GM21367 (cell line): ENCODE measurements around the gene MTHFD1L.
"Not testable (repeated sequence)": the region's sequence is repeated elsewhere in the genome, so short reads cannot be mapped to it uniquely, and the experiment has no call there.

Experiments
- ATAC-seq: cut with Tn5 transposase; IDR thresholded peaks from one replicate; pipeline ENCODE4 v1.9.1; 2021; ENCODE audit not compliant: unreplicated experiment

The MTHFD1L gene

DNA sequence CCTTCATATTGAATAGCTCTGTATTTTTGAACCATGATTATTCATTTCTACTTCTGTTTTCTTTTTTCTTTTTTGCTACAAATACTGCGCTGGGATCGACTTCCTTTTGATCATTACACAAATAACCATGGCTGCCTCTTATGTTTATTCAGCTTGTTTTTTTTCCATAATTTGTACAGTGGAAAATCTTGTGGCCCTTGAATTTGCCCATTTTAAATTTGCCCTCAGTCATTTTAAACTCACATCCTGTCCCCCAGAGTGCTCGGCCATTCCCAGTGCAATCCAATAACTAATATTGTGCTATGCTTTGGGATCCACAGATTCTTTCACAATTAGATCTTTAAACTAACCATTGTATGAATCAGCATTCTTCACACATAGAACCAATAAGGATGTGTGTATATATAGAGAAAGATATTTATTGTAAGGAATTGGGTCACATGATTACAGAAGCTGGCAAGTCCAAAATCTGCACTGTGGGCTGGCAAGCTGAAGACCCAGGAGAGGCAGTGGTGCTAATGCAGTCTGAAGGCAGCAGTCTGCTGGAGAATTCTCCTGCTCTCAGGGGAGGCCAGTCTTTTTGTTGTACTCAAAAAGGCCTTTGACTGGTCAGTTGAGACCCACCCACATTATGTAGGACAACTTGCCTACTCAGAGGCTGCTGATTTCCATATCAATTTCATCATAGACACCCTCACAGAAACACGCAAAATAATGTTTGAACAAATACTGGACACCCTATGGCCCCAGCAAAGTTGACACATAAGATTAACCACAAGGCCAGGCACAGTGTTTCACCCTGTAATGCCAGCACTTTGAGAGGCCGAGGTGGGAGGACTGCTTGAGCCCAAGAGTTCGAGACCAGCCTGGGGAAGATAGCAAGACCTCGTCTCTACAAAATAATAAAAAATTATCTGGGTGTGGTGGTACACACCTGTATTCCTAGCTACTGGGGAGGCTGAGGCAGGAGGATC is 147.1 kb downstream of the MTHFD1L start:
- ATAC-seq = no peak

DNA sequence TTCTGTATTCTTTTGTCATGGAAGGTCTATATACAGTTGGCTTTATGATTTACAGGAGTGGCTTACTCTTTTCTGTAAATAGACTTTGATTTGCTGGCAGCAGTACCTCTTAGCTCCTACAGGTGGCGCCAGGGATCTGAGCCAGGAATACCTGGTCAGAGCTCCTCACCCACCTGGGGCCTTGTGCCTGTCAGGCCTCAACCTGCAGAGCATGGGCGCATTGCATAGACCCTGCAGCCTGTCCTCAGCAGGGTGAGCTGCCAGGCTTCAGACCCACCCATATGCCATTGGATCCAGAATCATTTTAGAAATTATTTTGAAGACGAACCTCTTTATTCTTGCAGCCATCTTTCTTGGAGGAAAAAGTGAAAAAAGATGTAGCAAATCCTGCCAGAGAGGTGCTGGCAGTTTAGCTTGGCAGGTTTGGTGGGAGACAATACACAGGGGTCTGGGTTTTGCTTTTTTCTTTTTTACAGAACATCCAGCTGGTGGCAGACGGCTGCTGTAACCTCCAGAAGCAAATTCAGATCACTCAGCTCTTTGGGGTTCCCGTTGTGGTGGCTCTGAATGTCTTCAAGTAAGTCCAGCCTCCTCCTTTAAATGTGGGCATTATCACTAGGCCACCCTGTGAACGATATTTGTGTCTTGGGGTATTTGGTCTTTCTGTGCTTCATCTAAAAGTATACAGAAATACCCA is 149.1 kb downstream of the MTHFD1L start:
- peak; percentile 80 for ATAC-seq

DNA sequence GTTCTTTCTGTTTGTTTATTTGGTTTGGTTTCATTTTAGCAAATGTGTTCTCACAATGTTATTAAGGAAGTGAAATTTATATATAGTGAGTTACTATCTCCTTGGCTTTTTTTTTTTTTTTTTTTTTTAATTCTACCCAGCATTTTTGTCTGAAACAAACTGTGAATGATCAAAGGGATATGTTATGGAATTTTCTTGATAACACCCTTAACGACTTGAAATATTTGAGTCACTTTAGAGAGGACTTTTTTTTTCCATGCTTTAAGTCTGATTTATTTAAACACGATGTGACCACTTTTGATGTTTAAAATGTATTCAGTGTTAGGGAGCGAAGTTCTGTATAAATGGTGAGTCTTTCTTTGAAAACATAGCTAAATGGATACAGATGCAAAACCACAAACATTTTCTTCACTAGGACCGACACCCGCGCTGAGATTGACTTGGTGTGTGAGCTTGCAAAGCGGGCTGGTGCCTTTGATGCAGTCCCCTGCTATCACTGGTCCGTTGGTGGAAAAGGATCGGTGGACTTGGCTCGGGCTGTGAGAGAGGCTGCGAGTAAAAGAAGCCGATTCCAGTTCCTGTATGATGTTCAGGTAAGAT is 149.7 kb downstream of the MTHFD1L start:
- ATAC-seq = no peak

DNA sequence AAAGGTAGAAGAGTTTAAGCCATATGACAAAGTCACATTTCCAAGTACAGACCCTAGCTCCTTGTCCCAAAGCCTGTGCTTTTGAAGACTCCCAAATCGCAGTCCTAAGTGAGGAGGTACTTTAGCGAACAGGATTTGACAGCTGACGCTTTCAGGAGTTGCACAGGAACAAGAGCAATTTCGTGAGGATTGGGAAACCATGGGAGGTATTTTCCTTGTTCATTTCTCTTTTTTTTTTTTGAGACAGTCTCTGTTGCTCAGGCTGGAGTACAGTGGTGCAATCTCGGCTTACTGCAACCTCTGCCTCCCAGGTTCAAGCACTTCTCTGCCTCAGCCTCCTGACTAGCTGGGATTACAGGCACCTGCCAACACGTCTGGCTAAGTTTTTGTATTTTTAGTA is 150.6 kb downstream of the MTHFD1L start:
- no peak for ATAC-seq

DNA sequence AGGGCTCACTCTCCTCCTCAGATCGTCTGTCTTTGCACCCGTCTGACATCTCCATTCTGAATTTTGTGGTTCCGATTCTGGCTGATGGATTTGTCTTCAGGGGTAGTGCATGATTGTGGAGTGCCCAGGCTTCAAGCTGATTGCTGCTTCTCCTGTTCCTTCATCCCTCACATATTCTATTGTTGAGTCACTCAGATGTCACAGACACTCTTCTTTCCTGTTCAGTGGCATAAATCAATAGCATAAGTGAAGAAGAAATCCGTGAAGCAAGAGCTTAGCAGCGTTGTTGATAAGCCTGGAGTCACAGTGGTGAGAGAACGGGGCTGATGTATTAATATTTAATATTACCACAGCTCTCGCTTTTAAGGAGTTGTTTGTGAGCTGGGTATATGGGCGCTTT is 152.5 kb downstream of the MTHFD1L start:
- no peak for ATAC-seq

DNA sequence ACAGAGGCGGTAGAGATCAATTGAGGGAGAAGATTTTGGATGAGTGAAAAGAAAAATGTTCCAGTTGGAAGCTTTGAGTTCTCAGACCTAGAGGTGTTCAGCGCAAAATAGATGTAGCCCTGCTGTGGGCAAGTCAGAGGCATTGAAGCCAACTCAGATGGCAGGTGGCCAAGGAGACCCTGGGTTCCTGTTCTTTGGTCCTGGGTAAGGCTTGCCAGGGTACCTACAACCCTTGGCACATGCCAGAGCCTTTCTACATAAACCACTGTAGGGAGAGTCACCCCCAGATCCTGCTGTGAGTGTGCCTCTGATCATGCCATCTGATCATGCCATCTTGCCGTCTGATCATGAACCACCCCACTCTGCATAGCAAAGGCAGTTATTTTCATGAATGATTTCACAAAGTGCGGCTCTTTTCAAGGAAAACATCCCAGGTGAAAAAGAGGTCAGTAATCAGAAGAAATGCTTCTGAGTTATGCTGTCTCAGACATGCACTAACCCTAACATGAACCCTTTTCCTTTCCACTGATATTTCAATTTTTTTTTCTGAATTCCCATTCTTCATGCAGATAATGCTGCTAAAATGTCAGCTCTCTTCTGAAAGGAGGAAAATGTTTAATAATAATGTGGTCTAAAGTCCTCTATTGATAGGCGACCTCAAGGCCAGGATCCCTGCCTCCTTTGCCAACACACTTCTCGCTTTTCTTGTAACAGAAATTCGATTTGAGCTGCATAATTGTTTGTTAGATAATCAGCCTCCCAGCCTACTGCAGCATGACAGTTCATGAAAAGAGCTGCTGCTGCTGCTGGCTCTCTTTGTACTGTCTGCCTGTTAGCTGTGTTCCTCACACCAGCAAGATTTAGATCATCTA is 153.6 kb downstream of the MTHFD1L start:
- ATAC-seq = no peak

DNA sequence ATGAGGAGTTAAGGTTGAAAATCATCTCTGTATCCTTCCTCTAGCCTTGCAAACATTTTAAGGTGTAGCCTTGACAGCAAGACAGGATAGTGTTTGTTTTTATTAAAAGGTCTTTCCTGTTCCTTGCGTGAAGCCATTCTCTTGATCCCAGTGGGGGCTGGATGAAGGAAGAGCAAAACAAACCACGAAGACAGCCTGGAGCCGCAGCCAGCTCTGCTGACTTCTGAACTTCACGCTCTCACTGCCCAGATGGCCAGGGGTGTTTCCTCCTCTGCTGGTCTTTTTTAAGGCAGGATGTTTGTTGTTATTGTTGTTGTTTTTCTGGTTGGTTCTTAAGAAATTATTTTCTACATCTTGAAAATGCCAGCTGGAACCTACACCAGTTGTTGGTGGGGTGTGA is 156.4 kb downstream of the MTHFD1L start:
- ATAC-seq = no peak

DNA sequence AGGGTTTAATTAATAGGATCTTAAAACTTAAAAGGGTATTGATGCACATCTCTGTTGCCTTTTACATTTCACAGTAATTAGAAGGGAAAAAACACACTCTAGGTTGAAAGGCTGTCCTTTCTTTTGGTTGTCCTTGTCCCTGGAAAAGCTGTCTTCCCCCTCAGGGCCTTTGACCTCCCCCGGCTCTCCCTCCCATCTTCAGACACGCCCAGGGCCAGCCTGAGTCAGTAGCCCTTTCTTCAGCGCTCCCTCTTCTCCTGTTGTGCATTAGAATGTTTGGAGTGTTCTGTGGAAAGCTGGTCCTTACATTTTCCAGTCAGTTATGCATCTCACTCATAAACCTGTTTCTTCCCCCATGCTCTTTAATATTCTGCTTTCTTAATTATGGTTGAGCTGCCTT is 157.0 kb downstream of the MTHFD1L start:
- no peak for ATAC-seq

DNA sequence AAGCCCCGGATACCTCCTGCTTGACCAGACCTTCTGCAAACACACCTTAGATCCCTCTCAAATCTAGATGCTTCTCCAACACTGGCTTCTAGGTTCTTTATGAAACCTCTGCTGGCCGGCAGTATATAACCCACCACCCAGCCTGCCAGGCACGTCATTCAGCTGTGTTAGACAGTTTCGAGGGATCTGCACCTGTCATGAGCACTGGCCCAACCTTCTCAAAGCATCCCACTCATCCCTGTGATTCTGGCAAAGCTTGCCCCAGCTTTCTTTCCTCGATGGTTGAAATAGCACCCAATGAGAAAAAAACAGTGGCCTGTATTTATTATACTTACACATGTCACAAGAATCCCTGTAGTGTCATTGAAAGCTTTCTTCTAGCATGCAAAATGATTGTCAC is 157.8 kb downstream of the MTHFD1L start:
- no peak for ATAC-seq

DNA sequence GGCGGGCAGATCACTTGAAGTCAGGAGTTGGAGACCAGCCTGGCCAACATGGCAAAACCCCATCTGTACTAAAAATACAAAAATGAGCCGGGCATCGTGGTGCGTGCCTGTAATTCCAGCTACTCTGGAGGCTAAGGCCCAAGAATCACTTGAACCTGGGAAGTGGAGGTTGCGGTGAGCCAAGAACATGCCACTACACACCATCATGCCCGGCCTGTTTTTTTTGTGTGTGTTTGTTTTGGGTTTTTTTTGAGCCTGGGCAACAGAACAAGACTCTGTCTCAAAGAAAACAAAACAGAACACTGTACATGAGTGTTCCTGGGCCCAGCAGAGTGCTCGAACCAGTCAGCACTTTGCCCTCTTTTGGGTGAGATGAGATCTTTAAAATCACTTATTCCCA is 159.1 kb downstream of the MTHFD1L start:
- ATAC-seq = no peak

DNA sequence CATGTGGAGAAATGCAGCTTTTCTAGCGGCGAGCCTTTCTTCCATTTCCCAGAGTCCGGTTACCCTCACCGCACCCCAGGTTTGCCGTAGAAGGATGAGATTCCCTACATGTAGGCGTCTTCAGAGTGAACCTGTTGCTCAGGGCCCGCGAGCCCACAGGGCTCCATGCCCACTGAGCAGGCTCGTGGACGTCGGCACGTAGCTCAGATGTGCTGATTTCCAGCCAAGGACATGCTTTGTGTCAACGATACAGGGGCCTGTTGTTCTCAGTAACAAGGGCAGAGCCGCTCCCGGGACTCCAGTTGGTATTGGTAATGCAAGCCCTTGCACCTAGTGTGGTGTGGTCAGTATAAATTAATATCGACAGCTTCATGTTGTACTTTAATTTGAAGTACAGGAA is 159.6 kb downstream of the MTHFD1L start:
- ATAC-seq = no peak

DNA sequence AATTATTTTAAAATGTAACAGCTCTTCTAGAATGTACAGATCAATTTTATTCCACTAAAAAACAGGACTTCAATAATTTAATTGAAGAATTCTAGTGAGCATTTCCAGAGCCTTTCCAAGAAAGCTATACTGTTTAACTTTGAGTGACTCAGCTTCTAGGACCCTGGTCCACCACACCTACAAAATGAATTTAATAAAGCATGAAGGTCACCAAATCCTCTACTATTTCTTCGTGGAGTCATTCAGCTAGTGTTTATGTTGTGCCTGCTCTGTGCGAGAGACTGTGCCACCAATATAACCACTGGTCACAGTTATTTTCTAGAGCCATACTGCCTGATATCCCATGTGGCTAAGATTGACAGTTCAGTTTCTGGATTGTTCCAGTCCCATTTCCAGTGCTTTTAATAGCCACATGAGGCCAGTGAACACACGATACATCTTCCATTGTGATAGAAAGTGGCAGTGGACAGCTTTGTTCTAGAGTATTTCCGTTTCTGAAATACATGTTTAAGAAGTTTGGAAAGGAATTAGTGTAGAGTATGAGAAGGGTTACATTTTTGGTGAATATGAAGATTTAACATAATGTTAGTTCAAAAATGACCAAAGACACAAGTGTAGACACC is 160.7 kb downstream of the MTHFD1L start:
- no peak for ATAC-seq

DNA sequence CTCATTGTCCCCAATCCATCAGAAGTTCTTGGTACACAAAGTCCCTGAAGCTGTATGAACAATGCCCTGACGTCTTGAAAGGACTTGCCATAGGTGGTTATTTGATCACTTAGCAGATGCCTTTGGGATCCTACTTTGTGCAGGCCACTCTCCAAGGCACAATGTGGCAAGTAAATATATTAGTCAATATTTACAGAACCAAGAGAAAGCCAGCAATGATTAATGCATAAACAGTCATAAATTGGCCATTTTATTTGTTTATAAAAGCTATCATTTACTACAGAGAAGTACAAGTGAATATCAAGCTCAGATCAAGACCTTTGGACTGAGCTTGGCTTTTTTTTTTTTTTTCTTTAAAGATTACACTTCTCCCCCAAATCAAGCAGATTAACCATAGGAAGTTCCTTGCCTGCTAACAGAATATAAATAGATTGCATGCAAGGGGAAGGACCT is 161.8 kb downstream of the MTHFD1L start:
- no peak for ATAC-seq

DNA sequence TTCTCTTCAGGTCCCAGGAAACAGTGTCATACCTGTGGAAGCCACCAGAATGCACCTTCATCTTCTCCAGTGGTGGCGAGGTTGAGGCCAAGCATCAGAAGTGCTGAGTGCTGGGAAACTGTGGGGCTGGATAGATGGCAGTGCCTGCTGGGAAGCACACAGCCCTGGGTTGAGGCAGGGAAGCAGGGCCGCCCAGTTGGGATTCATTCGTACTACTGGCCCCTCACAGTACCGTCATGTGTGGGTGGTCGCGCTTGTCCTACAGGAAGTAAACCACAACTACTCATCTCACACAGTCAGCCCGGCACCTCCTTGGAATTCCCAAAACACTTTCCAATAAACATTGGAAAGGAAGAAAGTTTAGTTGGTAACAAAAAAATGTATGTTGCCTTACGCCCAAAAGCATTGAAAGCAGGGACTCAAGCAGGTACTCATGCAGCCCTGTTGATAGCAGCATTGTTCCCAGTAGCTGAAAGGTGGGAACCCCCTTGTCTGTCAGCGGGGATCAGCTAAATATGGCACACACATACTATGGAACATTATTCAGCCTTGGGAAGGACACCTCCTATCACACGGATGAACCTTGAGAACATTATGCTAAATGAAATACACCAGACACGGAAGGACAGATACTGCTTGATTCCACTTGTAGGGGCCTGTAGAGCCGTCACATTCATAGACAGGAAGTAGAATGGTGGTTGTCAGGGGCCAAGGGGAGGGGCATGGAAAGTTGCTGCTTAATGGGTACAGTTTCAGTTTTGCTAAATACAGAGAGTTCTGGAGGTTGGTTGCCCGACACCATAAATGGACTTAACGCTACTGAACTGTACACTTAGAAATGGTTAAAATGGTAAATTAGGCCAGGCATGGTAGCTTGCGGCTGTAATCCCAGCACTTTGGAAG is 162.7 kb downstream of the MTHFD1L start:
- ATAC-seq = no peak

DNA sequence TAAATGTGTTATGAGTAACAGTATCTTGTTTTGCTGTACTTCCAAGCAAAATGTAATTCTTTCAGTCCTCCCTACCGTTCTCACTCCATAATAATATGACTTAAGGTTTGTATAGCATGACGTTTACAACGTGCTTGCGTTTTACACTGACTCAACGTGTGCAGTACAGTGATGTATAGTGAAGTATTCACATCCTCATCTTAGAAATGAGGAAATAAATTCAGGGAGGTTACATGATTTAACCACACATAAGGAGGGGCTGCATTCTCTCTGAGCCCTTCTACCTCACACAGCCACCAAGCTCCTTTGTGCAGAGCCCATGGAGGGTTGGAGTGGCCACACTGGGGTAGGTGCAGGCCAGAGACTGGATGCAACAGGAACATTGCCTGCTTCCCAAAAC is 164.5 kb downstream of the MTHFD1L start:
- ATAC-seq = no peak

DNA sequence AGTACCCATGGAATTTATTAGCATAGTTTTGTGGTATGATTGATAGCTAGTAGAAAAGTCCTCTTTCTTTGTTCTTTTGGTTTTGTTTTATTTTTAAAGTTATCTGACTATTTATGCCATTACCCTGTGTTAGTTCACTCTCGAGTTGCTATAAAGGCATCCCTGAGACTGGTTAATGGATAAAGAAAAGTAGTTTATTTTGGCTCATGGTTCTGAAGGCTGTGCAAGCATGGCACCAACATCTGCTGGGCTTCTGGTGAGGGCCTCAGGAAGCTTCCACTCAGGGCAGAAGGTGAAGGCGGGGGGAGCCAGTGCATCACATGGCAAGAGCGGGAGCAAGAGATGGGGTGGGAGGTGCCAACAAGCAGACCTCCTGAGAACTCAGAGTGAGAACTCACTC is 166.5 kb downstream of the MTHFD1L start:
- no peak for ATAC-seq

DNA sequence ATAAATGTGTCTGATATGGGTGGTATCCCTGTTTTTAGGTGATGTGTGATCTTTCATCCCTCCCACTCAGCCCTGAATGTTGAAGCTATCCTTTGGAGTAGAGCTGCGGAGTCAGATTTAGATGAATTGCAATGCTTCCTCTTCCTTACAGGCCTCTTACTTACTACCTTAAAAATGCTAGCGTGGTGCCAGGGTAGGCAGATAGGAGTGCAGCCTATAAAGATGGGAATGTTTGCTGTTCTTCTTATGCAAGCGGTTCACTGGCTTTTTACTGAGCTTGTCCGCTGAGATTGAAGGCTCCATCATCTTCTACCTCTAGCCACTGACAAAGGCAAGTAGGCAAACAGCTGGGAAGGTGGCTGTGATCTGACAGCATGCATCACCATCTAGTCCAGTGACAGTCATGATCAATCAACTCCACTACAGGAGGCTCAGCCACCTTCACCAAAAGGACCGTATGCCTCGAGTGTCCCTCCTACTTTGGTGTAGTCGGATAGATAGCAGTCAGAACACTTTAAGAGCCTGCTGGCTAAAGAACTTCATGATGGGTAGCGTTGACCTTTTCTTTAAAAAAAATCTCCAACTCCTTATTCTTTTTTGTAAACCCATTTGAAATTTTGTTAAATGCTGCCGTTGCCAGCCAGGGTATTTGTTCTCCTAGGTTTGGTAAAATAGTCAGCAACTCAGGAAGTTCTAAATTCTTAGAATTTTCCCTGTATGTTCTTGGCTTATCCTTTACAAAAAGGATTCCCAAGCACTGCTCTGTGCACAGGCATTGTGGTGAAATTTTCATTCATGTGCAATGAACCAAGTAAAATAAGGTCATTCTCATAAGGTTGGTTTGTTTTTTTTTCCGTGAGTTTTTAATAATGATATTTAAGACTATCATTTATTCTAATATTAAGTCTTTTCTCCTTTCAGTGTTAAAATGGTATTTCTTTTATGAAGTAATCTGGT is 169.6 kb downstream of the MTHFD1L start:
- ATAC-seq = no peak

DNA sequence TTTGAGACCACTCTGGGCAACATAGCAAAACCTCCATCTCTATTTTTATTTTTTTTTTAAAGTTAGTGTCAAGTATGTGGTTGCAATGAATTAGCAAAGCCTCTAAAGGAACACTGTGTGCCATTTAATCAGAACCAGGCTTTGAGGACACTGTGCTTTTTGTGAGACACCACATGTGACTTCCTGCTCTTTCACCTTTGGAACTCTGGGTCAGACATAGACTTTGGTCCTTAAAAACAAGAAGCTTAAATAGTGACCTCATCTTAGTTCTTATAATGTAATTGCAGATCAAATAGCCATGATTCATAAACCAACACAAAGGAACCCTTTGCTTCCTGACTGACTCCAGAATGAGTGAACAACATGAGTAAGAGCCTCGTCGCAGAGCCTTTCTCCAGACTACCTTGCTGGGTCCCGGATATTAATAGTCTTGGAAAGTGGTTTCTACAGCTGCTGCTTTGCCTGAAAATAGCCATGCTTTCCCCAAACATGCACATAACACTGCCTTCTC is 170.8 kb downstream of the MTHFD1L start:
- ATAC-seq = not testable (repeated sequence)
